HepG2 (cell line): Measurements from ENCODE around the gene TCF19. TPM values are rescaled to one million over a fixed set of nuclear protein-coding genes. Genes with fewer than 3 reads are reported as not detected.

Source experiments
- FOXK2 ChIP-seq: fragments of 450-650 bp; IDR thresholded peaks from 2 replicates; pipeline ENCODE4 v1.6.1; 2016
- GZF1 ChIP-seq: sonication (generic); formaldehyde crosslinking; IDR thresholded peaks from 2 replicates; pipeline ENCODE4 v1.5.1; 2020; ENCODE audit warnings: mild to moderate bottlenecking, missing genetic modification reagents
- HNF4G ChIP-seq, 2 experiments: sonication (generic) in 1 of 2; formaldehyde crosslinking in 1 of 2; IDR thresholded peaks; 2 replicates each; pipeline versions ENCODE4 v1.4.0 to v1.6.1; 2011 to 2020; ENCODE audit warnings: borderline replicate concordance in 2 of 2, low read depth in 2 of 2, mild to moderate bottlenecking in 2 of 2, low read length in 1 of 2, missing genetic modification reagents in 1 of 2, moderate library complexity in 1 of 2
- KAT2B ChIP-seq: fragments of 150-350 bp; IDR thresholded peaks from 2 replicates; pipeline ENCODE4 v1.6.1; 2014; ENCODE audit warnings: low read depth, low read length, borderline replicate concordance
- KLF6 ChIP-seq: IDR thresholded peaks from 2 replicates; pipeline ENCODE4 v1.8.0; 2016; ENCODE audit warnings: missing biosample characterization, missing genetic modification reagents
- MIXL1 ChIP-seq: IDR thresholded peaks from 2 replicates; pipeline ENCODE4 v1.6.1; 2016
- NR2F6 ChIP-seq, 2 experiments: IDR thresholded peaks; 2 replicates each; pipeline ENCODE4 v1.6.1; 2016; ENCODE audit warnings: antibody characterized with exemption in 1 of 2, mild to moderate bottlenecking in 1 of 2
- POLR2G ChIP-seq: fragments of 200-400 bp; formaldehyde crosslinking; IDR thresholded peaks from 2 replicates; pipeline ENCODE4 v1.6.1; 2018; ENCODE audit warnings: mild to moderate bottlenecking, low read depth, low read length, moderate library complexity
- RARG ChIP-seq: sonication (generic); formaldehyde crosslinking; IDR thresholded peaks from 2 replicates; pipeline ENCODE4 v1.4.0; 2020; ENCODE audit warnings: low read depth, mild to moderate bottlenecking, missing genetic modification reagents
- SALL2 ChIP-seq: sonication (generic); formaldehyde crosslinking; IDR thresholded peaks from 2 replicates; pipeline ENCODE4 v1.8.1; 2023; ENCODE audit warnings: mild to moderate bottlenecking, missing genetic modification reagents, inconsistent platforms
- SMAD3 ChIP-seq: sonication (generic); formaldehyde crosslinking; IDR thresholded peaks from 2 replicates; pipeline ENCODE4 v1.4.0; 2020; ENCODE audit warnings: missing genetic modification reagents
- ZNF331 ChIP-seq: sonication (generic); formaldehyde crosslinking; IDR thresholded peaks from 2 replicates; pipeline ENCODE4 v1.4.0; 2020; ENCODE audit warnings: missing genetic modification reagents
- ZNF446 ChIP-seq: sonication (generic); formaldehyde crosslinking; IDR thresholded peaks from 2 replicates; pipeline ENCODE4 v1.5.0; 2020; ENCODE audit warnings: mild to moderate bottlenecking, missing genetic modification reagents
- ZNF557 ChIP-seq: sonication (generic); formaldehyde crosslinking; IDR thresholded peaks from 2 replicates; pipeline ENCODE4 v1.4.0; 2020; ENCODE audit warnings: missing genetic modification reagents
- ZNF572 ChIP-seq: sonication (generic); formaldehyde crosslinking; IDR thresholded peaks from 2 replicates; pipeline ENCODE4 v1.5.1; 2020; ENCODE audit warnings: mild to moderate bottlenecking, missing genetic modification reagents
- polyA plus RNA-seq, 8 experiments: library from polyadenylated mRNA; depleted of rRNA in 3 of 8; stranded (reverse) in 7 of 8; unstranded in 1 of 8; fragments of >200 nt; fragmentation: Illumina TruSeq in 4 of 8; extraction: Trizol in 4 of 8; gene quantifications; 2 replicates each; pipeline versions ENCODE4 v1.2.1 to v1.2.3, GENCODE V29; 2011 to 2016; ENCODE audit warnings: low read depth in 4 of 8, missing spikeins in 1 of 8, mixed read lengths in 1 of 8; ENCODE audit not compliant: insufficient read depth in 1 of 8
- total RNA-seq, 5 experiments: library from RNA; depleted of rRNA; stranded (reverse); fragments of >200 nt; fragmentation: Illumina TruSeq; extraction: Trizol; gene quantifications; 2 replicates each; pipeline ENCODE4 v1.2.3, GENCODE V29; 2016; ENCODE audit warnings: low read depth in 1 of 5
- TF ChIP-seq, protein P1 (sequence below): sonication (generic); formaldehyde crosslinking; IDR thresholded peaks from 2 replicates; pipeline ENCODE4 v1.4.0; 2020; ENCODE audit warnings: missing genetic modification reagents
- TF ChIP-seq, protein P2 (sequence below), 2 experiments: sonication (generic) in 1 of 2; formaldehyde crosslinking in 1 of 2; IDR thresholded peaks; 2 replicates each; pipeline versions ENCODE4 v1.4.0 to v1.6.1; 2018 to 2020; ENCODE audit warnings: missing genetic modification reagents in 2 of 2, borderline replicate concordance in 1 of 2, low read depth in 1 of 2, mild to moderate bottlenecking in 1 of 2, missing biosample characterization in 1 of 2
- TF ChIP-seq, protein P3 (sequence below): sonication (generic); formaldehyde crosslinking; IDR thresholded peaks from 2 replicates; pipeline ENCODE4 v1.8.0; 2022; ENCODE audit warnings: mild to moderate bottlenecking, missing genetic modification reagents
- TF ChIP-seq, protein P4 (sequence below): sonication (generic); formaldehyde crosslinking; IDR thresholded peaks from 2 replicates; pipeline ENCODE4 v1.4.0; 2020; ENCODE audit warnings: mild to moderate bottlenecking, missing genetic modification reagents

TCF19 gene
- total and polyA plus RNA-seq, 2 of the 13 experiments (the other 11 are each of a cell fraction or from before 2014, with no cell fraction given) = 4.9 to 22.2 TPM

DNA sequence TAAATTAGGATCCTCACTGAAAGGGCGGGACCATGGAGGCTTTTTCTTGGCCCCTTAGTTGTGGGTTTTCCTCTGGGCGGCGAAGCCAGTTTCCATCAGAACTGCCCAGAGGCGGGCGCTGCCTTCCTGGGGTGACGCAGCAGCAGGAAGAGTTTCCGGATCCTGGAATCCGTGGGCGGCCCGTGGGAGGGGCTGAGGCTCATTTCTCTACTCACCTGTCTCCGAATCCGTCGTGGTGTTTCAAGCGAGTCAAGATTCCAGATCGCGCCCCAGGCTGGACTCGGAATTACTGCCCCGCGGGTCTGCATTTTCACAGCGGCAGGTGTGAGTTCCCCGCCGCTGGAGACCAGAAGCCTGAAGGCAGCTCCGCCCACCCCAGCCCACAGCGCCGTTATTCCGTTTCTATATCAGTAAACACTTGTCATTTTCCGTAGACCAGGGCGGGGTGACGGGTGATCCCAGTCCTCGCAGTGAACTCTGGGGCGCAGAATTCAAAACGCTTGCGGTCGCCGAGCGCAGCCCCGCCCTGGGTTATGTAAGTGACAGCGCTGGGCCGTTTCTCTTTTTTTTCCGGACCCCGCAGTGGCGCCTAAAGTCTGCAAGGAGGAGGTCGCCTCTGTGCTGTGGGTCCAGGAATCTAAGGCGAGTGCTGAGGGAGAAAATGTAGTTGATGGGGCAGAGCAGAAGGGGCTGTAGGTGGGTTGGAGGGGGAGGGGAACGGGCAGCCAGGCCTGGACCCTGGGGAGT is 39.3 kb downstream of the TCF19 start (continued):
- no peak for TF ChIP-seq KAT2B
- TF ChIP-seq RARG (CRISPR knock-in tag) = no peak
- TF ChIP-seq ZNF572 = no peak
- TF ChIP-seq, protein P1, sequence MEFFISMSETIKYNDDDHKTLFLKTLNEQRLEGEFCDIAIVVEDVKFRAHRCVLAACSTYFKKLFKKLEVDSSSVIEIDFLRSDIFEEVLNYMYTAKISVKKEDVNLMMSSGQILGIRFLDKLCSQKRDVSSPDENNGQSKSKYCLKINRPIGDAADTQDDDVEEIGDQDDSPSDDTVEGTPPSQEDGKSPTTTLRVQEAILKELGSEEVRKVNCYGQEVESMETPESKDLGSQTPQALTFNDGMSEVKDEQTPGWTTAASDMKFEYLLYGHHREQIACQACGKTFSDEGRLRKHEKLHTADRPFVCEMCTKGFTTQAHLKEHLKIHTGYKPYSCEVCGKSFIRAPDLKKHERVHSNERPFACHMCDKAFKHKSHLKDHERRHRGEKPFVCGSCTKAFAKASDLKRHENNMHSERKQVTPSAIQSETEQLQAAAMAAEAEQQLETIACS (CRISPR knock-in tag) = no peak
- TF ChIP-seq MIXL1 = no peak
- TF ChIP-seq POLR2G = peak; percentile 79
- TF ChIP-seq HNF4G (IDR thresholded peaks at IDR 0.05; ENCODE audit: borderline replicate concordance, low read depth, low read length) = no peak
- peak; percentile 44; the same call in 1 of the 2 replicates for TF ChIP-seq HNF4G (CRISPR knock-in tag; IDR thresholded peaks at IDR 0.05; ENCODE audit: borderline replicate concordance, low read depth)
- 0 out of 2 replicates have a peak, but pooled peaks have one; percentile 61 for TF ChIP-seq GZF1 (CRISPR knock-in tag)
- no peak for TF ChIP-seq SALL2 (CRISPR knock-in tag)
- no peak for TF ChIP-seq NR2F6 (IDR thresholded peaks at IDR 0.05)
- TF ChIP-seq NR2F6 (CRISPR knock-in tag; IDR thresholded peaks at IDR 0.05) = no peak
- no peak for TF ChIP-seq ZNF331 (CRISPR knock-in tag)
- TF ChIP-seq ZNF446 (CRISPR knock-in tag) = no peak
- 0 out of 2 replicates have a peak, but pooled peaks have one; percentile 66 for TF ChIP-seq ZNF557
- TF ChIP-seq SMAD3 = 0 out of 2 replicates have a peak, but pooled peaks have one; percentile 14
- TF ChIP-seq, protein P2, sequence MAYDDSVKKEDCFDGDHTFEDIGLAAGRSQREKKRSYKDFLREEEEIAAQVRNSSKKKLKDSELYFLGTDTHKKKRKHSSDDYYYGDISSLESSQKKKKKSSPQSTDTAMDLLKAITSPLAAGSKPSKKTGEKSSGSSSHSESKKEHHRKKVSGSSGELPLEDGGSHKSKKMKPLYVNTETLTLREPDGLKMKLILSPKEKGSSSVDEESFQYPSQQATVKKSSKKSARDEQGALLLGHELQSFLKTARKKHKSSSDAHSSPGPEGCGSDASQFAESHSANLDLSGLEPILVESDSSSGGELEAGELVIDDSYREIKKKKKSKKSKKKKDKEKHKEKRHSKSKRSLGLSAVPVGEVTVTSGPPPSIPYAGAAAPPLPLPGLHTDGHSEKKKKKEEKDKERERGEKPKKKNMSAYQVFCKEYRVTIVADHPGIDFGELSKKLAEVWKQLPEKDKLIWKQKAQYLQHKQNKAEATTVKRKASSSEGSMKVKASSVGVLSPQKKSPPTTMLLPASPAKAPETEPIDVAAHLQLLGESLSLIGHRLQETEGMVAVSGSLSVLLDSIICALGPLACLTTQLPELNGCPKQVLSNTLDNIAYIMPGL (CRISPR knock-in tag; IDR thresholded peaks at IDR 0.05; ENCODE audit: borderline replicate concordance in 1 of 2, low read depth in 1 of 2) = peak in 1 of 2 experiments; percentile 63; a peak in 1 of 4 replicates
- TF ChIP-seq, protein P3, sequence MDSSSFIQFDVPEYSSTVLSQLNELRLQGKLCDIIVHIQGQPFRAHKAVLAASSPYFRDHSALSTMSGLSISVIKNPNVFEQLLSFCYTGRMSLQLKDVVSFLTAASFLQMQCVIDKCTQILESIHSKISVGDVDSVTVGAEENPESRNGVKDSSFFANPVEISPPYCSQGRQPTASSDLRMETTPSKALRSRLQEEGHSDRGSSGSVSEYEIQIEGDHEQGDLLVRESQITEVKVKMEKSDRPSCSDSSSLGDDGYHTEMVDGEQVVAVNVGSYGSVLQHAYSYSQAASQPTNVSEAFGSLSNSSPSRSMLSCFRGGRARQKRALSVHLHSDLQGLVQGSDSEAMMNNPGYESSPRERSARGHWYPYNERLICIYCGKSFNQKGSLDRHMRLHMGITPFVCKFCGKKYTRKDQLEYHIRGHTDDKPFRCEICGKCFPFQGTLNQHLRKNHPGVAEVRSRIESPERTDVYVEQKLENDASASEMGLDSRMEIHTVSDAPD (CRISPR knock-in tag) = no peak
- TF ChIP-seq, protein P4, sequence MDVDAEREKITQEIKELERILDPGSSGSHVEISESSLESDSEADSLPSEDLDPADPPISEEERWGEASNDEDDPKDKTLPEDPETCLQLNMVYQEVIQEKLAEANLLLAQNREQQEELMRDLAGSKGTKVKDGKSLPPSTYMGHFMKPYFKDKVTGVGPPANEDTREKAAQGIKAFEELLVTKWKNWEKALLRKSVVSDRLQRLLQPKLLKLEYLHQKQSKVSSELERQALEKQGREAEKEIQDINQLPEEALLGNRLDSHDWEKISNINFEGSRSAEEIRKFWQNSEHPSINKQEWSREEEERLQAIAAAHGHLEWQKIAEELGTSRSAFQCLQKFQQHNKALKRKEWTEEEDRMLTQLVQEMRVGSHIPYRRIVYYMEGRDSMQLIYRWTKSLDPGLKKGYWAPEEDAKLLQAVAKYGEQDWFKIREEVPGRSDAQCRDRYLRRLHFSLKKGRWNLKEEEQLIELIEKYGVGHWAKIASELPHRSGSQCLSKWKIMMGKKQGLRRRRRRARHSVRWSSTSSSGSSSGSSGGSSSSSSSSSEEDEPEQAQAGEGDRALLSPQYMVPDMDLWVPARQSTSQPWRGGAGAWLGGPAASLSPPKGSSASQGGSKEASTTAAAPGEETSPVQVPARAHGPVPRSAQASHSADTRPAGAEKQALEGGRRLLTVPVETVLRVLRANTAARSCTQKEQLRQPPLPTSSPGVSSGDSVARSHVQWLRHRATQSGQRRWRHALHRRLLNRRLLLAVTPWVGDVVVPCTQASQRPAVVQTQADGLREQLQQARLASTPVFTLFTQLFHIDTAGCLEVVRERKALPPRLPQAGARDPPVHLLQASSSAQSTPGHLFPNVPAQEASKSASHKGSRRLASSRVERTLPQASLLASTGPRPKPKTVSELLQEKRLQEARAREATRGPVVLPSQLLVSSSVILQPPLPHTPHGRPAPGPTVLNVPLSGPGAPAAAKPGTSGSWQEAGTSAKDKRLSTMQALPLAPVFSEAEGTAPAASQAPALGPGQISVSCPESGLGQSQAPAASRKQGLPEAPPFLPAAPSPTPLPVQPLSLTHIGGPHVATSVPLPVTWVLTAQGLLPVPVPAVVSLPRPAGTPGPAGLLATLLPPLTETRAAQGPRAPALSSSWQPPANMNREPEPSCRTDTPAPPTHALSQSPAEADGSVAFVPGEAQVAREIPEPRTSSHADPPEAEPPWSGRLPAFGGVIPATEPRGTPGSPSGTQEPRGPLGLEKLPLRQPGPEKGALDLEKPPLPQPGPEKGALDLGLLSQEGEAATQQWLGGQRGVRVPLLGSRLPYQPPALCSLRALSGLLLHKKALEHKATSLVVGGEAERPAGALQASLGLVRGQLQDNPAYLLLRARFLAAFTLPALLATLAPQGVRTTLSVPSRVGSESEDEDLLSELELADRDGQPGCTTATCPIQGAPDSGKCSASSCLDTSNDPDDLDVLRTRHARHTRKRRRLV (CRISPR knock-in tag) = peak; percentile 93
- no peak for TF ChIP-seq FOXK2
- peak; percentile 49; the same call in 1 of the 2 replicates for TF ChIP-seq KLF6 (CRISPR knock-in tag)
